ENCODE data around the gene KRTAP1-5.
"Not testable (repeated sequence)": the region's sequence is repeated elsewhere in the genome, so short reads cannot be mapped to it uniquely, and the experiment has no call there.

Gene KRTAP1-5

DNA sequence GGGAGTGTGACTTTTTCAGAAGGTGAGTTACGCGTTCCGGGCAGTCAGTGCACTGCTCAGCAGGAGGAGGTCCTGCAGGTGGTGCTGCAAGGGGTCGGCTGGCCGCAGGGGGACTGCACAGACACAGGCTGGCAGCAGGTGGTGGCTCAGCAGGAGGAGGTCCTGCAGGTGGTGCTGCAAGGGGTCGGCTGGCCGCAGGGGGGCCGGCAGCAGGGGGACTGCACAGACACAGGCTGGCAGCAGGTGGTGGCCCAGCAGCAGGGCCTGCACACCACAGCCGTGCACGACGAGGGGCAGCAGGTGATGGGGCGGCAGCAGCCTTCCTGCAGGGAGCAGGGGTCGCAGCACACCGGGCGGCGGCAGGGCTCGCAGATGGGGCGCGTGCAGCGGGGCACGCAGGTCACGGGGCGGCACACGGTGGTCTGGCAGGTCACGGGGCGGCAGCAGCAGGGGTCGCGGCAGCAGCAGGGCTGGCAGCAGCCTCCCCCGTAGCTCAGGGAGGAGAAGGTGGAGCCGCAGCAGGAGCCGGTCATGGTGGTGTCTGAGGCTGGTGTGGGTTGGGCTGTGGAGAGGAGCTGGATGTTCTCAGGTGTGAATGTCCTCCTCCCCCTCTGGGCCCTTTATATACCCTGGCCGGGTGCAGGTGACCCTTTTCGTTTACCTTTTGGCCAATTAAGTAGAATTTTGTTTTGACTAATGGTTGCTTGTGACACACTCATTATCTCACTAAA, 19.9 kb upstream of the KRTAP1-5 start, which contains the start of gene KRTAP2-1:
KRTAP2-1 (minus strand) TSS at position 582 of the 731 bp plus-strand sequence; CDS start at position 533, 49 bp downstream.
- DNase-seq: not testable (repeated sequence)

DNA sequence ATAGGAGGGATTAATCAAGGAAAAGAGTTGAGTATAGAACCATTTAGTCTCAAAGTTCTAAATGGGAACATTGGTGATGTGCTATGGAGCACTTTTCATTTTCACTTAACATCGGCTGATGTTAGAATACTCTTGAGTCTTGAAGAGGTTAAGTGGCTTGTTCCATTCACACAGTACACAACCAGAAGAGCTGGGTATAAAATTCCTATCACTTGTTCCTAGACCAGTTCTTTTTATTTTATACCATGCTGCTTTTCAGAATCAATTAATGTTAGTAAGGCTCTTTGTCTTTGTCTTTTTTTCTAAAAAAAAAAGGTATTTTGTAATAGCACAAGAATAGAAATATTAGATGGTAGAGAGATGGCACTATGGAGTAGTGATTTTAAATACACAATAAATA, 15.9 kb upstream of the KRTAP1-5 start:
- no peak for DNase-seq

- not testable (repeated sequence) for DNase-seq
Measured at GRCh38 chr17:41040783-41041571, 14.0 kb upstream of the KRTAP1-5 start, which contains the start of gene KRTAP1-1. Gene KRTAP1-1, minus strand, starts transcription at chr17:41041450. Its CDS starts 53 bp downstream, at chr17:41041397.

GRCh38 chr17:41037853-41038350, 10.9 kb upstream of the KRTAP1-5 start:
- no peak for DNase-seq

DNA sequence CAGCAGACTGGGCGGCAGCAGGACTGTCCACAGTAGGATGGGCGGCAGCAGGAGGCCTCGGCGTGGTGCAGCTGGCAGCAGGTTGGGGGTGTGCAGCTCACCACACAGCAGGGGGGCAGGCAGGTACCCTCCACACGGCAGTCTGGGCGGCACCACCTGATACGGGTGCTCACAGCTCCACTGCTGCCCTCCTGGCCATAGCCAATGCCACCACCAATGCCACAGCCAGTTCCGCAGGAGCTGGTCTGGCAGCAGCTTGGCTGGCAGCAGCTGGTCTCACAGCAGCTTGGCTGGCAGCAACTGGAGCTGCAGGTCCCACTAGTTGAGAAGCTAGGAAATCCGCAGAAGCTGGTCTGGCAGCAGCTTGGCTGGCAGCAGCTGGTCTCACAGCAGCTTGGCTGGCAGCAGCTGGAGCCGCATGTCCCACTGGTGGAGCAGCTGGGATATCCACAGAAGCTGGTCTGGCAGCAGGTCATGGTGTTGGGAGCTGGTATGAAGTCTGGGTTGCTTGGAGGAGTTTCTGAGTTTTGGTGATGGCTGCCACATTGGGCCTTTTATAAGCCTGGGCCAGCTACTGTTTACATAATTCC, 7.4 kb upstream of the KRTAP1-5 start, which contains the start of gene KRTAP1-3:
KRTAP1-3 (minus strand) TSS at position 529 of the 590 bp plus-strand sequence; CDS start at position 476, 53 bp downstream.
- DNase-seq: not testable (repeated sequence)

GRCh38 chr17:41029633-41030245, 2.7 kb upstream of the KRTAP1-5 start, which contains the start of gene KRTAP1-4:
Gene KRTAP1-4, minus strand, starts transcription at chr17:41030195. Its CDS starts 117 bp downstream, at chr17:41030078.
- no peak for DNase-seq

- no peak for DNase-seq
Measured at GRCh38 chr17:41024697-41025096, 2.3 kb downstream of the KRTAP1-5 start.

DNA sequence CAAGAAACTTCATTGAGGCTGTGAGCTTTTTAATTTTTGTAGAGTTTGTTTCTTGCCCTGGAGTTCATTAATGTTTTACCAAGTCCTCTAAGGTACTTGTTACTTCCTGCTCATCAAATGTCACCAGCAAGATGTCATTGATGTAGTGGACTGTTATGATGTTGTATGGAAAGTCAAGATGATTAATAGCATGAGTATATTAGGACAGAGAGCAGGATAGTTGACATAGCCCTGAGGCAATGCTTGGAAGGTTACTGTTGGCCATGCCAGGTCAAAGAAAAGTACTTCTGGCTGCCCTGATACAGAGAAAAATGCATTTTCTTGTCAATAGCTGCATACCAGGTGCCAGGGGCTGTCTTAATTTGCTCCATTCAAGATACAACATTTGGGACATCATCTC, 6.7 kb downstream of the KRTAP1-5 start:
- DNase-seq: no peak

DNA sequence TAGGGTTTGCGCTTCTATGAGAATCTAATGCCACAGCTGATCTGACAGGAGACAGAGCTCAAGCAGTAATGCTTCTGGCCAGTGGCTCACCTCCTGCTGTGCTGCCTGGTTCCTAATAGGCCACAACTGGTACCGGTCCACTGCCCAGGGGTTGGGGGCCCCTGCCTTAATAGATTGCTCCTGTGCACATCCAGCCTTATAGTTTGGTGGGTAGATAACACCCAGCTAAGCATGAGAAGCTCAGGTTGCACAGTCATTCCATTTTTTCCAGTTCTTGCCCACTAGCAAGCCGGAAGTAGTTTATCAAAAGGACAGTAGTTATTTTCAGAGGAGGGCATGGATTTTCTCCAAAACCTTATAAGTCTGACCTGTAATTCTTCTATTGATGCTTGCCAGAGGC, 7.6 kb downstream of the KRTAP1-5 start:
- no peak for DNase-seq

DNA sequence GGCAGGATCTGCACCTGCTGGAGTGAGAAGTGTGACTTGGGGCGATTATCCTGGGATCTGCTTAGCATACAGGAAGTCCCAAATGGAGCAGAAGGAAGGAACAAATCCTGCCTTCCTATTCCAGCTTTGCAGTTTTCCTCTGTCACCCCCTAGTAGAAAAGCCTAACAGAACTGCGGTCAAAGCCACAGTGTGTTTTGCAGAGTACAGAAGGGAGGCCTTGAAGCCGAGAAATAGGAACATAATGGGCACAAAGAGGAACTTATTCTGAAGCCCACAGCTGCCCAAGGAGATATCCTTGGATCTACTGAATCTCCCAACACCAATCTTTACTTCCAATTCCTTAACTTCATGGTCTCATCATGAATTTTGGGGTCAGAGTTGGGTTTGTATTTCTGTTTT, 8.5 kb downstream of the KRTAP1-5 start:
- no peak for DNase-seq

DNA sequence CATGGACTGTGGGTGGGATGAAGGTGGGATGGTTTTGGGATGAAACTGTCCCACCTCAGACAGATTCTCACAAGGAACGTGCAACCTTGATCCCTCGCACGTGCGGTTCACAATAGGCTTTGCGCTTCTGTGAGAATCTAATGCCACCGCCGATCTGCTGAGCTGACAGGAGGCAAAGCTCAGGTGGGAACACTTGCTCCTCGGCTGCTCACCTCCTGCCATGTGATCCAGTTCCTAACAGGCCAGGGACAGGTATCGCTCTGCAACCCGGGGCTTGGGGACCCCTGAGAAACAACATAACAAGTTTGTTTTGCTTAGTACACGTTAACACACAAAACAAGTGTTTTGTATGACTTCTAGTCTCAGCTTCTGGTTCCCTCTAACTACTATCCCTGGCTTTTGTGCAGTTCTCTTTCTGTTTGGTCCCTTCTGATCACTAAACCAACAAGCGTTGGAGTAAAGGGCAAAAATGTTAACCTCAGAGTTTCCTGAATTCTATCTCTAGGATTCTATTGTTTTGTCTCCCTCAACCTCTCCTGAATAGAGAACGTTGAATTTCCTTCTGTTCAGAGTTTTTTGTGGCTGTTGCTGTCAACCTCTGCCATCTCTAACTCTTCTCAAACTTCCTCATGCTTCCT, 10.3 kb downstream of the KRTAP1-5 start:
- no peak for DNase-seq

DNA sequence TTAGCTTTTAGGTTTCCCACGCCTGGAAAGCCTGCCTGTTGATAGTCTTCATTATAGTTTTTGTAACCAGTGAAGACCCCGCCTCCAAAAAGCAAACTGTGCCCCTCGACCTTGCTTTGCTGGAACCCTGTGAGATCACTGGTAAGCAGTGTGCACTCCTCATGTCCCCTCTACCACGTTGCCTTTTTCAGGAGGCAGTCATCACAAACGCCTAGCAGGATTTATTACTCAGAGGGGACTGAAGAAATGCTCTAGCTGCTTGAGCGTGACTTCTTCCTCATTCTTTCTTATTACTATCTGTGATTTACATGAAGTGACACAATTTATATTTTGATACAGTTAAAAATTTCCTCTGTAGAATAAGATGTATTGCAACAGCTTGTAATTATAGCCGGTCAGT, 11.6 kb downstream of the KRTAP1-5 start:
- DNase-seq: no peak

DNA sequence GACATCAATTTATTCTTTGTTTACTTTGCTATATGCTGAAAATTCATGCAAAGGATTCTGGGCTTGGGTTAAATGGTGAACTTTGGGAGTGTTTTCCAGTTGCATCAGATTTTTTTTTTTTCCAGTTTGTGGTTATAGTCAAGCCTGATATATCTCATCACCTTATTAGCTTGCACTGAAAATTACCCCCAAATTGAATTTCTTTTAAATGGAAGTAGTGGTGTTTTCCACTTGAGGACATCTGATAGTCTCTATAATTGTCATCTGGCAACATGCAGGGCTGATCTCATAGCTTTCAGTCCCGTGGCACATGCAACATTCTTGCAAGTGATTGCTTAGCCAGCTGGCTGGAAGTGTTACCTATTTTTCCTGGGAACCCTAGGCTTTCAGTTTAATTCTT, 13.4 kb downstream of the KRTAP1-5 start:
- DNase-seq: no peak

- DNase-seq: no peak
Measured at GRCh38 chr17:41013181-41013580, 13.8 kb downstream of the KRTAP1-5 start.

GRCh38 chr17:41012326-41013120, 14.5 kb downstream of the KRTAP1-5 start:
- no peak for DNase-seq

DNA sequence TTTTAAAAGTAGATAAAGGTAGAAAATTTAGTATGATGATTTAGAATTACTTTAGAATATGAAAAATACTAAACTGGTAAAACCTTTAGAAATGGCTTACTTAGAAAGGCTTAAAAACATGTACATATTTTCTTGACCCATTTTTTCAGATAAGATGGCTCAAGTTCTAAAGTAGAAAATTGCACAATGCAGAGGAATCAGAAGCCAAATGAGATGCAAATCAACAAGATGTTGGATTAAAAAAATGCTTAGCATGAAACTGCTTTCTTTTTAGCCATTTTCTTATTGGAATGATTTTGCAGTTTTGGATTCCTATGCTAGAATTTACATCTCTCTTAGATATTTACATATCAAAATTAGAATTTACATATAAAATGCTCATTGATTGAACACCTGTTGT, 16.6 kb downstream of the KRTAP1-5 start:
- DNase-seq: no peak

DNA sequence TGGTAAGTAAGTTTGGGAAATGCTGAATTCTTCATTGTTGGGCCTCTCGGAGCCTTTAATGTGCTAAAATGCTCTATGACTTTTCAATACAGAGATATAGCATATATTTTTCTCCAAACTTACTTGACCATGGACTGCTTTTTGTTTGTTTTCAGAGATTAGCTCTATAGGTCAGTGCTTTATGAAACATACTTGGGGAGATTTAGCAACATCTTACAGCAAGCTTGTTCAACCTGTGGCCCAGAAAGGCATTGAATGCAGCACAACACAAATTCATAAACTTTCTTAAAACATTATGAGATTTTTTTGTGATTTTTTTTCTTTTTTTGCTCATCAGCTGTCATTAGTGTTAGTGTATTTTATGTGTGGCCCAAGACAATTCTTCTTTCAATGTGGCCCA, 17.1 kb downstream of the KRTAP1-5 start:
- DNase-seq: no peak

DNA sequence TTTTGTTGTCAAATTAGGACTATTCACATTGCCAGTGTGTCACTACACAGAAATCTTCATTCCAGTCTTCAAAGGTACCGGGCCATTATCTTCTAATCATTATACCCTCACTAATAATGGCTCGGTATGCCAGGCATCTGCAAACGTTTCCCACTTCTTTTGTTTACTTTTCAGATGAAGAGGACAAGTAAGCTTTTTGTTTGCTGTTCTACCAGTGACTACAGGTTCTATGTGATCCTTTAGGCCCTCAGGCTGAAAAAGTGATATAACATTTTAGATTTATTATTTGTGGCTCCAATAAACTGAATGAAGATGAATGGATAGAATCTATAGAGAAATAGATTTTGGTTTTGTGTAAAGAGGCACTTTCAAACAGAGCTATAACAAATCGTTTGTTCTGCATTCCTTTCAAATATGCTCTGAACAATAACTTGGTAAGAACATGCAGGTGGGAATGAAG, 17.7 kb downstream of the KRTAP1-5 start:
- DNase-seq: no peak

DNA sequence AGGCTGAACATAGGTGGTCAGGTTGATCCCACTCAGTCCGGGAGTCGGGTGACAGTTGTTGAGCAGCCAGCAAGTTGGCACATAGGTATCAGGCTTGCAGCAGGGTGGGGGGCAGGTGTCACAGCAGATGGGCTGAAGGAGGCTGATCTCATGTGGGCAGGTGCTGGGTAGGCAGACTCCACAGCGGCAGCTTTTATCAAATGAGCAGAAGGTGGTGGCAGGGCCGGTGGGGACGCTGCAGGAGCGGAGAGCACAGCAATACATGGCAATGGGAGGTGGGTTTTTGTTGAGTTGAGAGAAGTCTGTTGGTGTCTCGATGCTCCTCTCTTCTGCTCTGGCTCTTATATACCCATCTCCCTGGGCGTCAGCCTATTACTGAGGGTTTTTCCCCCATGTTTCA, 18.2 kb downstream of the KRTAP1-5 start, which contains the start of gene KRTAP3-1:
KRTAP3-1 (minus strand) TSS at position 318 of the 400 bp plus-strand sequence; CDS start at position 264, 54 bp downstream.
- no peak for DNase-seq

GRCh38 chr17:41004397-41004796, 22.6 kb downstream of the KRTAP1-5 start:
- DNase-seq: no peak

DNA sequence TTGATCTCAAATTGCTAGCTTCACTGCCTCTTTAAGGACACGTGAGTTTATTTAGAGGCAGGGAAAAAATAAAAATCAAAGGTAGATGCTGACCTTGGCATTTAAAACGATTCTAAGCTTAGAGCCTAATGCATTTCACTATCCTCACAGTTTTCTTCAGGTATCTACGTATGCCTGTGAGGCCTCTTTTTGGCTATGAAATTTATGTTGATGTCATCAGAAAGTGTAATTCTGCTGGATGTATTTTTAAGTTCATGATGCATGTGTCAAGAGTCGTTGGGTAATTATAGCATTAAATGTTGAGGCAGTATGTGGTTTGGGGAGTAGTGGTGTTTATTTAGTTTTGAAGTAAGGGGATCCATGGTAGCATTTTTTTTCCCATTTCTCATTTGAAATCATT, 23.1 kb downstream of the KRTAP1-5 start:
- DNase-seq: no peak

Measured in effector CD8-positive, alpha-beta T cell (primary cell).